Measurements from ENCODE around the gene KCNMB4. TPM values are rescaled to one million over a fixed set of nuclear protein-coding genes. Genes with fewer than 3 reads are reported as not detected.

The KCNMB4 gene
- total RNA-seq, 4 donors from 2014 or later = 2.7 to 4.9 (median 3.3) TPM

DNA sequence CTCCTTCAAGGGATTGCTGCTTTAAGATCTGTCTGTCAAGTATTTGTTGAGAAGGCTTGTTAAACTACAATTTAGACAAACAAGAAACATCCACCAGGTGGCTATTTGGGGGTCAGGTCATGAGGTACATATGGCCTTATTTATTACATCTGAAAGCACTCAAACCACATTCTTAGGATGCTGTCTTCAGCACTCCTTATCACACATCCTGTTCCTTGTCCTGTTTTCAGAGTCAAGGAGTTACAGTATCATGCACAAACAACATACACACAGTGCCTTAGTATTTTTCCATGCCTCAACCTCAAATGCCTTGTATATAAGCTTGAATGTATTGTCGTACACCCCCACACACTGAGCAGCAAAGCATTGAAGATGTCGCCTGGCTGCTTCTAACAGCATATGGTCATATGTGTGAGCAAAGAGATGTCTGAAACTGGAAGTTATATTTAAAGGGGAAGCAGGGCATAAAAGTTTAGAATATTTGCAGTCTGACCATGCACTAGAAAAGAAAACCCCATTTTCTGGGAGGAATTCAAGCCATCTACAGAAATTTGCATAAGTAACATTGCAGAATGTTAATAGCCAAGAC is 83.8 kb downstream of the KCNMB4 start:
- TF ChIP-seq EP300 (IDR thresholded peaks at IDR 0.05) (no peak), POLR2AphosphoS5 (IDR thresholded peaks at IDR 0.05) (no peak)

DNA sequence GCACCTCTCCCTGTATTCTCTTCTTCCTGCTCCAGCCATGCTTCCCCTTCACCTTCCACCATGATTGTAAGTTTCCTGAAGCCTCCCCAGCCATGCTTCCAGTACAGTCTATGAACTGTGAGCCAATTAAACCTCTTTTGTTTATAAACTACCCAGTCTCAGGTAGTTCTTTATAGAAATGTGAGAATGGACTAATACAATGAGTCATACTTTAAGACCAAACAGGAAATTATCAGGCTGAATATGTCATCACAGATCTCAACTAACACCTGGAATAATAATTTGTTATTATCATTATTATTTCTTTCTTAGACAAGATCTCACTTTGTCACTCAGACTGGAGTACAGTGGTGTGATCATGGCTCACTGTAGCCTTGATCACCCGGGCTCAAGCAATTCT is 85.4 kb downstream of the KCNMB4 start:
- TF ChIP-seq EP300 (IDR thresholded peaks at IDR 0.05) (no peak), POLR2A (IDR thresholded peaks at IDR 0.05) (no peak), POLR2AphosphoS5 (IDR thresholded peaks at IDR 0.05) (no peak)
- TF ChIP-seq, protein P1, sequence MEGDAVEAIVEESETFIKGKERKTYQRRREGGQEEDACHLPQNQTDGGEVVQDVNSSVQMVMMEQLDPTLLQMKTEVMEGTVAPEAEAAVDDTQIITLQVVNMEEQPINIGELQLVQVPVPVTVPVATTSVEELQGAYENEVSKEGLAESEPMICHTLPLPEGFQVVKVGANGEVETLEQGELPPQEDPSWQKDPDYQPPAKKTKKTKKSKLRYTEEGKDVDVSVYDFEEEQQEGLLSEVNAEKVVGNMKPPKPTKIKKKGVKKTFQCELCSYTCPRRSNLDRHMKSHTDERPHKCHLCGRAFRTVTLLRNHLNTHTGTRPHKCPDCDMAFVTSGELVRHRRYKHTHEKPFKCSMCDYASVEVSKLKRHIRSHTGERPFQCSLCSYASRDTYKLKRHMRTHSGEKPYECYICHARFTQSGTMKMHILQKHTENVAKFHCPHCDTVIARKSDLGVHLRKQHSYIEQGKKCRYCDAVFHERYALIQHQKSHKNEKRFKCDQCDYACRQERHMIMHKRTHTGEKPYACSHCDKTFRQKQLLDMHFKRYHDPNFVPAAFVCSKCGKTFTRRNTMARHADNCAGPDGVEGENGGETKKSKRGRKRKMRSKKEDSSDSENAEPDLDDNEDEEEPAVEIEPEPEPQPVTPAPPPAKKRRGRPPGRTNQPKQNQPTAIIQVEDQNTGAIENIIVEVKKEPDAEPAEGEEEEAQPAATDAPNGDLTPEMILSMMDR (IDR thresholded peaks at IDR 0.05) = no peak
- no peak overlapping the region for H3K27ac ChIP-seq
- 93% methylated on average over 1 of the region's 1 CpG for WGBS

More for the DNA sequence above, 83.8 kb downstream of the KCNMB4 start:
- peaks cover 4% of the 10 kb centered on the region for H3K9me3 ChIP-seq
- H3K4me3 ChIP-seq = no peak overlapping the region
- WGBS = 93% methylated on average over 2 of the region's 2 CpGs
- no peak overlapping the region for H3K27ac ChIP-seq
- H3K4me1 ChIP-seq = no peaks in the 10 kb centered on the region
- no peaks in the 10 kb centered on the region for H3K36me3 ChIP-seq
- no peak for DNase-seq (ENCODE audit: low spot score in 2 of 2)
- no peaks in the 10 kb centered on the region for H3K27me3 ChIP-seq

DNA sequence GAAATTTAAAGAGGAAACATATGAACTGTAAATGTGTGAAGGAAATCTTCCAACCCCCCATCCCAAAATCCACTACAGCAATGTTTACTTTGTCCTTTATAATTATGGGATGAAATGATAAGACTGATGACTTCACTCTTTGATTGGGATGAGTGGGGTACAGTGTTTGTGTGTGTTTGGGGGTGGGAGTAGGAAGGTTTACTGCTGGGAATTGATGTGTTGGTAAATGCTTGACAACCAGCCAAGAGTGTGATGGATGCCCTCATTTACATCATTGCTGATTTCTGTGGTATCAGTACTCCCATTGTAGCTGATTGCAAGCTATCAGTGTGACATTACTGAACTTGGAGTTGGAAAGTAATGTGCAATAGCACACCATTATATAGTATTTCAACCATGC is 90.9 kb downstream of the KCNMB4 start:
- no peak for DNase-seq (ENCODE audit: low spot score in 2 of 2)
- Histone ChIP-seq H3K27ac (no peak overlapping the region), H3K27me3 (no peaks in the 10 kb centered on the region), H3K4me1 (no peaks in the 10 kb centered on the region), H3K9me3 (no peaks in the 10 kb centered on the region), H3K4me3 (no peak overlapping the region), H3K36me3 (no peaks in the 10 kb centered on the region)
- no peak for TF ChIP-seq POLR2A (IDR thresholded peaks at IDR 0.05)
- TF ChIP-seq, protein P1 (IDR thresholded peaks at IDR 0.05) = no peak
- TF ChIP-seq POLR2AphosphoS5 (IDR thresholded peaks at IDR 0.05) = no peak
- no peak for TF ChIP-seq EP300 (IDR thresholded peaks at IDR 0.05)

More for the DNA sequence above, 85.4 kb downstream of the KCNMB4 start:
- Histone ChIP-seq H3K4me3 (no peak overlapping the region), H3K27me3 (no peaks in the 10 kb centered on the region), H3K4me1 (no peaks in the 10 kb centered on the region), H3K36me3 (no peaks in the 10 kb centered on the region), H3K9me3 (peaks cover 4% of the 10 kb centered on the region)
- DNase-seq (ENCODE audit: low spot score in 2 of 2) = no peak

DNA sequence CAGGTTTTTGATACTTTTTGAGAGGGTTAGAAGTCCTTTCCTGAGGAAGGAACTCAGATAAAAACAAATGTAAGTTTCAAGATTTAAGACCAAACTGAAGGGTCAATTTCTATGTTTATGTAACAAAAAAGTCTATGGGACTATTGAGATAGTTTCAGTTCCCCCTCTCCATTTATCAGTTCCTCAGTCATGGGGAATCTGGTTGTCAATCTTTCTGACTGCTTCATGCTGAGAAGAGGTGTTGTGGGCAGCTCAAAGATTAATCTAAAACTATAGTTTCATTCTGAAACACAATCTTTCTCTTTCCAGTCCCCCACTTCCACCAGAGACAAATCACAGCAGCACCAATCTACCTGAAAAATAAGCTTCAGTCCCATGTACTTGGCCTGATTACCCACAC is 93.7 kb downstream of the KCNMB4 start:
- H3K9me3 ChIP-seq = peaks cover 6% of the 10 kb centered on the region
- H3K27me3 ChIP-seq = no peaks in the 10 kb centered on the region
- H3K36me3 ChIP-seq = no peaks in the 10 kb centered on the region

DNA sequence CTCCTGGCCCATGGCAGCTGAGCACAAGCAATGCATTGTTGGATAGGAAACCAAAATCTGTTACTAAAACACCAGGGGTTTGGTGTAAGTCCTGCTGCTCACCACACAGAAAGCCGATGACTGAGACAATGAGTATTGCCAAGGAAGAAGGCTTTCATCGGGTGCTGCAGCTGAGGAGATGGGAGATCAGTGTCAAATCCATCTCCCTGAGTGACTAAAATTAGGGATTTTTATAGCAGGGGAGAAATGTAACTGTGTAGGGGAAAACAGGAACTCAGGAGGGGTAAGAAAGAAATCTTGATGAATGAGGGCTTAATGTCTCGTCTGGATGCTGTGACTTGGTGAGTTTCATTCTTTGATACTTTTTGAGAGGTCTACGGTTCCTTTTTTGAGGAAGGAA is 97.9 kb downstream of the KCNMB4 start:
- Histone ChIP-seq H3K4me3 (no peak overlapping the region), H3K9me3 (peaks cover 6% of the 10 kb centered on the region), H3K27ac (no peak overlapping the region), H3K36me3 (no peaks in the 10 kb centered on the region), H3K4me1 (no peaks in the 10 kb centered on the region), H3K27me3 (no peaks in the 10 kb centered on the region)
- no peak for DNase-seq (ENCODE audit: low spot score in 2 of 2)
- 92% methylated on average over 4 of the region's 4 CpGs for WGBS
- TF ChIP-seq POLR2AphosphoS5 (IDR thresholded peaks at IDR 0.05) (no peak), POLR2A (IDR thresholded peaks at IDR 0.05) (no peak), EP300 (IDR thresholded peaks at IDR 0.05) (no peak)
- TF ChIP-seq, protein P1 (IDR thresholded peaks at IDR 0.05) = no peak

More for the DNA sequence above, 93.7 kb downstream of the KCNMB4 start:
- DNase-seq (ENCODE audit: low spot score in 2 of 2) = no peak
- H3K27ac ChIP-seq = no peak overlapping the region
- no peak overlapping the region for H3K4me3 ChIP-seq
- TF ChIP-seq EP300 (IDR thresholded peaks at IDR 0.05) = no peak
- TF ChIP-seq POLR2A (IDR thresholded peaks at IDR 0.05) = no peak
- TF ChIP-seq, protein P1 (IDR thresholded peaks at IDR 0.05) = no peak
- no peak for TF ChIP-seq POLR2AphosphoS5 (IDR thresholded peaks at IDR 0.05)
- no peaks in the 10 kb centered on the region for H3K4me1 ChIP-seq

DNA sequence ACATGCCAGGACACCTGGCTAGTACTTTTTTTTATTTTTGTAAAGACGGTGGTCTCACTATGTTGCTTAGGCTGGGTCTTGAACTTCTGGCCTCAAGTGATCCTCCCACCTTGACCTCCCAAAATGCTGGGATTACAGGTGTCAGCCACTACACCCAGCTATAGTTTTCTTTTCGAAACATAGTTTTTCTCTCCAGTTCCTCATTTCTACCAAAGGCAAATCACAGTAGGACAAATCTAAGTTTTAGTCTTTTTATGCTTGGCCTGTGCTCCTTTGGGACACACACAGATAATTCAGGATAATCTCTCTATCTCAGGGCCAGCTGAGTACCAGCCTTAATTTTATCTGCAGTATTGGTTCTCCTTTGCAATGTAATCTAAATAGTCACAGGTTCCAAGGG is 100.7 kb downstream of the KCNMB4 start:
- 98% methylated on average over 2 of the region's 2 CpGs for WGBS
- Histone ChIP-seq H3K27me3 (no peaks in the 10 kb centered on the region), H3K4me3 (no peak overlapping the region), H3K4me1 (no peaks in the 10 kb centered on the region), H3K27ac (no peak overlapping the region), H3K36me3 (no peaks in the 10 kb centered on the region), H3K9me3 (peaks cover 6% of the 10 kb centered on the region)
- TF ChIP-seq, protein P1 (IDR thresholded peaks at IDR 0.05) = no peak
- TF ChIP-seq POLR2AphosphoS5 (IDR thresholded peaks at IDR 0.05) (no peak), POLR2A (IDR thresholded peaks at IDR 0.05) (no peak), EP300 (IDR thresholded peaks at IDR 0.05) (no peak)
- no peak for DNase-seq (ENCODE audit: low spot score in 2 of 2)
